Subcutaneous preadipocyte (primary cell): Measurements from ENCODE around the gene LONRF3. TPM values are rescaled to one million over a fixed set of nuclear protein-coding genes. Genes with fewer than 3 reads are reported as not detected.

Experiments used
- total RNA-seq: library from RNA; depleted of rRNA; stranded (reverse); fragments of >200 nt; gene quantifications from 2 replicates; pipeline ENCODE4 v1.2.3, GENCODE V29; 2012

Gene LONRF3
- total RNA-seq: 0.20 TPM in 1 of 2 replicates, not detected in the other

GRCh38 chrX:118974088-118974907 lies at the start of gene LONRF3:
TSS of gene LONRF3 (plus strand) at chrX:118974618. CDS start at chrX:118974781, 163 bp downstream.

Other genes with a start within 250 kb of the LONRF3 start
- gene IL13RA1, start 247.0 kb upstream of the LONRF3 start, total RNA-seq: 44.1 and 44.8 TPM in 2 replicates
- gene ZCCHC12, start 150.8 kb upstream of the LONRF3 start, total RNA-seq: under 0.01 TPM in 1 of 2 replicates, not detected in the other
- not detected in 2 replicates for gene CT47C1, start 98.4 kb downstream of the LONRF3 start, total RNA-seq
- gene KIAA1210, start 153.2 kb downstream of the LONRF3 start, total RNA-seq: not detected in 2 replicates